ENCODE measurements around the gene LRRC3B.

DNA sequence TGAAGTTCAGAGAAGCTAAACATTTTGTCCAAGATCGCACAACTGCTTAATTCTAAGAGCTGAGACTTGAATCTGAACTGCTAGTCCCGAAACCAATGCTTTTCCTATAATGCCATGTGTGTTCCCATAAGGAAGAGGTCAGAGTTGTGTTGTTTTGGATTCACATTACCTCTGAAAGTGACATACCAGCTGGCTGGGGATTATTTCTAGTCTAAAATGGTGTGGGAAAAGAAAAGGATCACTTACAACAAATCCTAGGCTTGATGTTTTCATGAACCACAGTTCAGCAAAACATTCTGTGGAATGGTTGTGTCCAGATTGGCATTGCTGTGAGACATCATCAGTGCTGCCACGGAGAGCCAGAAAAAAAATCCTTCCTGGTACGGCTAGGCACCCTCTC lies 35.0 kb upstream of the LRRC3B start:
- TF ChIP-seq, protein P1, sequence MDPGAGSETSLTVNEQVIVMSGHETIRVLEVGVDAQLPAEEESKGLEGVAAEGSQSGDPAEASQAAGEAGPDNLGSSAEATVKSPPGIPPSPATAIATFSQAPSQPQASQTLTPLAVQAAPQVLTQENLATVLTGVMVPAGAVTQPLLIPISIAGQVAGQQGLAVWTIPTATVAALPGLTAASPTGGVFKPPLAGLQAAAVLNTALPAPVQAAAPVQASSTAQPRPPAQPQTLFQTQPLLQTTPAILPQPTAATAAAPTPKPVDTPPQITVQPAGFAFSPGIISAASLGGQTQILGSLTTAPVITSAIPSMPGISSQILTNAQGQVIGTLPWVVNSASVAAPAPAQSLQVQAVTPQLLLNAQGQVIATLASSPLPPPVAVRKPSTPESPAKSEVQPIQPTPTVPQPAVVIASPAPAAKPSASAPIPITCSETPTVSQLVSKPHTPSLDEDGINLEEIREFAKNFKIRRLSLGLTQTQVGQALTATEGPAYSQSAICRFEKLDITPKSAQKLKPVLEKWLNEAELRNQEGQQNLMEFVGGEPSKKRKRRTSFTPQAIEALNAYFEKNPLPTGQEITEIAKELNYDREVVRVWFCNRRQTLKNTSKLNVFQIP (CRISPR knock-in tag; IDR thresholded peaks at IDR 0.05; ENCODE audit: borderline replicate concordance, low read depth) = no peak
- TF ChIP-seq, protein P2, sequence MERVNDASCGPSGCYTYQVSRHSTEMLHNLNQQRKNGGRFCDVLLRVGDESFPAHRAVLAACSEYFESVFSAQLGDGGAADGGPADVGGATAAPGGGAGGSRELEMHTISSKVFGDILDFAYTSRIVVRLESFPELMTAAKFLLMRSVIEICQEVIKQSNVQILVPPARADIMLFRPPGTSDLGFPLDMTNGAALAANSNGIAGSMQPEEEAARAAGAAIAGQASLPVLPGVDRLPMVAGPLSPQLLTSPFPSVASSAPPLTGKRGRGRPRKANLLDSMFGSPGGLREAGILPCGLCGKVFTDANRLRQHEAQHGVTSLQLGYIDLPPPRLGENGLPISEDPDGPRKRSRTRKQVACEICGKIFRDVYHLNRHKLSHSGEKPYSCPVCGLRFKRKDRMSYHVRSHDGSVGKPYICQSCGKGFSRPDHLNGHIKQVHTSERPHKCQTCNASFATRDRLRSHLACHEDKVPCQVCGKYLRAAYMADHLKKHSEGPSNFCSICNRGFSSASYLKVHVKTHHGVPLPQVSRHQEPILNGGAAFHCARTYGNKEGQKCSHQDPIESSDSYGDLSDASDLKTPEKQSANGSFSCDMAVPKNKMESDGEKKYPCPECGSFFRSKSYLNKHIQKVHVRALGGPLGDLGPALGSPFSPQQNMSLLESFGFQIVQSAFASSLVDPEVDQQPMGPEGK (CRISPR knock-in tag; IDR thresholded peaks at IDR 0.05; ENCODE audit: borderline replicate concordance) = no peak
- TF ChIP-seq ZC3H10 (CRISPR knock-in tag; IDR thresholded peaks at IDR 0.05) (no peak), ISL1 (CRISPR knock-in tag; IDR thresholded peaks at IDR 0.05) (no peak), ARNTL (CRISPR knock-in tag; IDR thresholded peaks at IDR 0.05; ENCODE audit: borderline replicate concordance, low read depth) (no peak), RARB (CRISPR knock-in tag; IDR thresholded peaks at IDR 0.05) (no peak), ESRRG (CRISPR knock-in tag; IDR thresholded peaks at IDR 0.05) (no peak)
- TF ChIP-seq, protein P3, sequence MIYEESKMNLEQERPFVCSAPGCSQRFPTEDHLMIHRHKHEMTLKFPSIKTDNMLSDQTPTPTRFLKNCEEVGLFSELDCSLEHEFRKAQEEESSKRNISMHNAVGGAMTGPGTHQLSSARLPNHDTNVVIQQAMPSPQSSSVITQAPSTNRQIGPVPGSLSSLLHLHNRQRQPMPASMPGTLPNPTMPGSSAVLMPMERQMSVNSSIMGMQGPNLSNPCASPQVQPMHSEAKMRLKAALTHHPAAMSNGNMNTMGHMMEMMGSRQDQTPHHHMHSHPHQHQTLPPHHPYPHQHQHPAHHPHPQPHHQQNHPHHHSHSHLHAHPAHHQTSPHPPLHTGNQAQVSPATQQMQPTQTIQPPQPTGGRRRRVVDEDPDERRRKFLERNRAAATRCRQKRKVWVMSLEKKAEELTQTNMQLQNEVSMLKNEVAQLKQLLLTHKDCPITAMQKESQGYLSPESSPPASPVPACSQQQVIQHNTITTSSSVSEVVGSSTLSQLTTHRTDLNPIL (CRISPR knock-in tag; IDR thresholded peaks at IDR 0.05; ENCODE audit: low read depth) = no peak

Data from SK-N-SH treated with all-trans-retinoic acid at 6 μM for 48 hours (cell line).